Liver (tissue), 9 donors: ENCODE results near the gene PPM1M. TPM values are rescaled to one million over a fixed set of nuclear protein-coding genes. Genes with fewer than 3 reads are reported as not detected.

Source experiments
- DNase-seq: peaks from one replicate; pipeline ENCODE4 v3.0.0-alpha.2; 2017; ENCODE audit warnings: low spot score
- H3K27ac ChIP-seq, 2 donors: one replicate each; pipeline ENCODE4 v1.7.0; 2013; ENCODE audit warnings: inconsistent platforms in 2 of 2, low read length in 2 of 2, control low read depth in 1 of 2, low read depth in 1 of 2, mild to moderate bottlenecking in 1 of 2
- H3K27me3 ChIP-seq, 4 donors: one replicate each; pipeline versions ENCODE4 v1.6.1 to v1.7.0; 2013; ENCODE audit warnings: low read length in 3 of 4, inconsistent platforms in 1 of 4, mild to moderate bottlenecking in 1 of 4, moderate library complexity in 1 of 4; ENCODE audit not compliant: control insufficient read depth in 4 of 4, insufficient read depth in 4 of 4
- H3K36me3 ChIP-seq, 4 donors: one replicate each; pipeline versions ENCODE4 v1.6.1 to v1.7.0; 2013; ENCODE audit warnings: low read length in 3 of 4, mild to moderate bottlenecking in 3 of 4, low read depth in 1 of 4, moderate library complexity in 1 of 4; ENCODE audit not compliant: control insufficient read depth in 4 of 4, insufficient read depth in 3 of 4
- H3K4me1 ChIP-seq, 4 donors: one replicate each; pipeline versions ENCODE4 v1.6.1 to v1.7.0; 2013; ENCODE audit warnings: low read length in 3 of 4, mild to moderate bottlenecking in 3 of 4, moderate library complexity in 1 of 4; ENCODE audit not compliant: control insufficient read depth in 4 of 4, insufficient read depth in 4 of 4
- H3K4me3 ChIP-seq, 3 donors: one replicate each; pipeline versions ENCODE4 v1.6.1 to v1.7.0; 2013; ENCODE audit warnings: low read length in 3 of 3, control low read depth in 1 of 3, low read depth in 1 of 3, mild to moderate bottlenecking in 1 of 3
- H3K9ac ChIP-seq, 2 donors: one replicate each; pipeline ENCODE4 v1.7.0; 2013; ENCODE audit warnings: low read length in 2 of 2, mild to moderate bottlenecking in 2 of 2, moderate library complexity in 2 of 2, control low read depth in 1 of 2, low read depth in 1 of 2
- H3K9me3 ChIP-seq, 4 donors: one replicate each; pipeline versions ENCODE4 v1.6.1 to v1.7.0; 2013; ENCODE audit warnings: low read length in 3 of 4; ENCODE audit not compliant: control insufficient read depth in 4 of 4
- CTCF ChIP-seq: fragments of 150-350 bp; IDR thresholded peaks from 2 replicates; pipeline ENCODE4 v1.5.1; 2017; ENCODE audit warnings: improper control_type of control experiment, low read depth, low read length; ENCODE audit not compliant: missing input control
- EGR1 ChIP-seq, 2 donors: IDR thresholded peaks; 2 replicates each; pipeline ENCODE4 v1.6.1; 2016 to 2018; ENCODE audit warnings: antibody characterized with exemption in 2 of 2, low read depth in 2 of 2
- FOXA1 ChIP-seq: IDR thresholded peaks from 2 replicates; pipeline ENCODE4 v1.6.1; 2016; ENCODE audit warnings: antibody characterized with exemption
- FOXA2 ChIP-seq: IDR thresholded peaks from 2 replicates; pipeline ENCODE4 v1.6.1; 2016; ENCODE audit warnings: antibody characterized with exemption
- HNF4A ChIP-seq, 2 donors: conservative IDR thresholded peaks; 2 replicates each; pipeline ENCODE4 v1.6.1; 2016; ENCODE audit warnings: antibody characterized with exemption in 2 of 2, mild to moderate bottlenecking in 2 of 2
- HNF4G ChIP-seq: IDR thresholded peaks from 2 replicates; pipeline ENCODE4 v1.6.1; 2016; ENCODE audit warnings: antibody characterized with exemption
- NR2F2 ChIP-seq: IDR thresholded peaks from 2 replicates; pipeline ENCODE4 v1.6.1; 2016; ENCODE audit warnings: antibody characterized with exemption
- RAD21 ChIP-seq, 2 donors: IDR thresholded peaks; 2 replicates each; pipeline ENCODE4 v1.6.1; 2016; ENCODE audit warnings: antibody characterized with exemption in 2 of 2, mild to moderate bottlenecking in 2 of 2
- RXRA ChIP-seq, 2 donors: IDR thresholded peaks; 2 replicates each; pipeline ENCODE4 v1.6.1; 2017 to 2018; ENCODE audit warnings: antibody characterized with exemption in 2 of 2, mild to moderate bottlenecking in 1 of 2
- SP1 ChIP-seq: IDR thresholded peaks from 2 replicates; pipeline ENCODE4 v1.6.1; 2018; ENCODE audit warnings: antibody characterized with exemption, mild to moderate bottlenecking
- TAF1 ChIP-seq: conservative IDR thresholded peaks from 2 replicates; pipeline ENCODE4 v1.6.1; 2016; ENCODE audit warnings: antibody characterized with exemption, mild to moderate bottlenecking
- YY1 ChIP-seq: IDR thresholded peaks from 2 replicates; pipeline ENCODE4 v1.6.1; 2016; ENCODE audit warnings: antibody characterized with exemption, mild to moderate bottlenecking
- ZBTB33 ChIP-seq: IDR thresholded peaks from 2 replicates; pipeline ENCODE4 v1.6.1; 2016; ENCODE audit warnings: antibody characterized with exemption
- WGBS: extraction: QIAGEN DNeasy Blood & Tissue Kit; methylation state at CpG from one replicate; pipeline ENCODE4 v1.1.7; 2013; 5-methylcytosine and 5-hydroxymethylcytosine counted together
- polyA plus RNA-seq, 2 donors: library from polyadenylated mRNA; stranded (reverse) in 1 of 2; unstranded in 1 of 2; fragments of 200-250 nt in 1 of 2; fragments of >200 nt in 1 of 2; fragmentation: Nextera tagmentation in 1 of 2; extraction: Ambion mirVana in 1 of 2; gene quantifications; one replicate each; pipeline versions ENCODE4 v1.2.1 to v1.2.3, GENCODE V29; 2013 to 2015
- total RNA-seq, 2 donors: library from RNA; depleted of rRNA; stranded (reverse); fragments of >200 nt; gene quantifications; one replicate each; pipeline ENCODE4 v1.2.3, GENCODE V29; 2014
- TF ChIP-seq, protein P1 (sequence below): IDR thresholded peaks from 2 replicates; pipeline ENCODE4 v1.6.1; 2016; ENCODE audit warnings: antibody characterized with exemption, mild to moderate bottlenecking
- TF ChIP-seq, protein P2 (sequence below): IDR thresholded peaks from 2 replicates; pipeline ENCODE4 v1.6.1; 2016; ENCODE audit warnings: antibody characterized with exemption
- TF ChIP-seq, protein P3 (sequence below): IDR thresholded peaks from 2 replicates; pipeline ENCODE4 v1.6.1; 2016; ENCODE audit warnings: antibody characterized with exemption
- donor health status: healthy.
- donor health status: healthy.
- donor health status: healthy.
- donor health status: healthy.
- donor health status: healthy.

Gene PPM1M
- total and polyA plus RNA-seq, 4 donors = 2.8 to 5.5 (median 4.6) TPM

DNA sequence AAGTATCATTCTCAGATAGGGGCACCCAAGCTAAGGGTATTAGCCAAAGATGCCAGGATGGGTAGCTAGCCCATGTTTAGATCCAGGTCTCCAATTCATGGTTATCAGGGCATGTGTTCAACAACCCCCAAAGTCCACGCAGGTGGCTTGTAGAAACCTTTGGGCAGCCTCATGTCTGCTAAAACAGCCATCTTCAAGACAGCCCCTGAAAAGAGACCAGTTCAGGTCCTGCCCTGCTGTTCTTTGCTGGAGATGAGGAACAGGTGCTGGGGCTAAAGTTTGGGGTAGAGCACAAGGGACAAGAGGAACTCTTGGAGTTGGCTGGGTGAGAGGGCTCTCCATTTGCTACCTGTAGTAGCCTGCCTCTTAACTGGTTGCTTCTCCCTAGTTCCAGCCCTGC lies 4.6 kb downstream of the PPM1M start:
- Histone ChIP-seq H3K9me3 (no peaks in the 10 kb centered on the region), H3K4me3 (no peak overlapping the region), H3K27ac (no peak overlapping the region), H3K4me1 (peaks cover 3 to 21% (median 14%) of the 10 kb centered on the region in 4 donors), H3K27me3 (no peaks in the 10 kb centered on the region), H3K9ac (no peak overlapping the region), H3K36me3 (peaks cover 2 to 24% (median 18%) of the 10 kb centered on the region in 4 donors)
- TF ChIP-seq, protein P1, sequence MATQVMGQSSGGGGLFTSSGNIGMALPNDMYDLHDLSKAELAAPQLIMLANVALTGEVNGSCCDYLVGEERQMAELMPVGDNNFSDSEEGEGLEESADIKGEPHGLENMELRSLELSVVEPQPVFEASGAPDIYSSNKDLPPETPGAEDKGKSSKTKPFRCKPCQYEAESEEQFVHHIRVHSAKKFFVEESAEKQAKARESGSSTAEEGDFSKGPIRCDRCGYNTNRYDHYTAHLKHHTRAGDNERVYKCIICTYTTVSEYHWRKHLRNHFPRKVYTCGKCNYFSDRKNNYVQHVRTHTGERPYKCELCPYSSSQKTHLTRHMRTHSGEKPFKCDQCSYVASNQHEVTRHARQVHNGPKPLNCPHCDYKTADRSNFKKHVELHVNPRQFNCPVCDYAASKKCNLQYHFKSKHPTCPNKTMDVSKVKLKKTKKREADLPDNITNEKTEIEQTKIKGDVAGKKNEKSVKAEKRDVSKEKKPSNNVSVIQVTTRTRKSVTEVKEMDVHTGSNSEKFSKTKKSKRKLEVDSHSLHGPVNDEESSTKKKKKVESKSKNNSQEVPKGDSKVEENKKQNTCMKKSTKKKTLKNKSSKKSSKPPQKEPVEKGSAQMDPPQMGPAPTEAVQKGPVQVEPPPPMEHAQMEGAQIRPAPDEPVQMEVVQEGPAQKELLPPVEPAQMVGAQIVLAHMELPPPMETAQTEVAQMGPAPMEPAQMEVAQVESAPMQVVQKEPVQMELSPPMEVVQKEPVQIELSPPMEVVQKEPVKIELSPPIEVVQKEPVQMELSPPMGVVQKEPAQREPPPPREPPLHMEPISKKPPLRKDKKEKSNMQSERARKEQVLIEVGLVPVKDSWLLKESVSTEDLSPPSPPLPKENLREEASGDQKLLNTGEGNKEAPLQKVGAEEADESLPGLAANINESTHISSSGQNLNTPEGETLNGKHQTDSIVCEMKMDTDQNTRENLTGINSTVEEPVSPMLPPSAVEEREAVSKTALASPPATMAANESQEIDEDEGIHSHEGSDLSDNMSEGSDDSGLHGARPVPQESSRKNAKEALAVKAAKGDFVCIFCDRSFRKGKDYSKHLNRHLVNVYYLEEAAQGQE = no peak
- TF ChIP-seq RXRA (IDR thresholded peaks at IDR 0.05) (no peak), HNF4A (conservative IDR thresholded peaks at IDR 0.05) (no peak), RAD21 (IDR thresholded peaks at IDR 0.05) (no peak), SP1 (no peak), TAF1 (no peak), FOXA2 (no peak), YY1 (no peak), FOXA1 (no peak), ZBTB33 (no peak), EGR1 (IDR thresholded peaks at IDR 0.05; ENCODE audit: low read depth in 2 of 2) (no peak), HNF4G (no peak), NR2F2 (no peak), CTCF (no peak)
- TF ChIP-seq, protein P2, sequence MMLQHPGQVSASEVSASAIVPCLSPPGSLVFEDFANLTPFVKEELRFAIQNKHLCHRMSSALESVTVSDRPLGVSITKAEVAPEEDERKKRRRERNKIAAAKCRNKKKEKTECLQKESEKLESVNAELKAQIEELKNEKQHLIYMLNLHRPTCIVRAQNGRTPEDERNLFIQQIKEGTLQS = no peak
- TF ChIP-seq, protein P3, sequence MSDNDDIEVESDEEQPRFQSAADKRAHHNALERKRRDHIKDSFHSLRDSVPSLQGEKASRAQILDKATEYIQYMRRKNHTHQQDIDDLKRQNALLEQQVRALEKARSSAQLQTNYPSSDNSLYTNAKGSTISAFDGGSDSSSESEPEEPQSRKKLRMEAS = no peak
- DNase-seq = no peak
- 93% methylated on average over 1 of the region's 1 CpG for WGBS
